Natural killer cell (primary cell): ENCODE data around the gene GPR141. TPM values are rescaled to one million over a fixed set of nuclear protein-coding genes. Genes with fewer than 3 reads are reported as not detected.
A peak's percentile ranks its signal among the peaks of the same experiment; 100 is the strongest.

ENCODE experiments used
- ATAC-seq, 3 donors: fragments of 150-1000 bp in 2 of 3; fragments of 200-7000 bp in 1 of 3; cut with Tn5 transposase; 1 replicate in 1 of 3; 2 replicates in 2 of 3; pipeline ENCODE4 v1.10.0; 2021; ENCODE audit warnings: mild to moderate bottlenecking in 2 of 3, moderate library complexity in 2 of 3
- DNase-seq, 2 donors: peaks; one replicate each; pipeline versions ENCODE4 v3.0.0 to v3.0.0-alpha.2; 2013 to 2021; ENCODE audit warnings: mixed read lengths in 1 of 2
- H3K27ac ChIP-seq: one replicate; pipeline ENCODE4 v1.5.1; 2013; ENCODE audit warnings: mild to moderate bottlenecking, low read length
- H3K27me3 ChIP-seq: one replicate; pipeline ENCODE4 v1.6.1; 2013; ENCODE audit warnings: low read length; ENCODE audit not compliant: control insufficient read depth, insufficient read depth
- H3K36me3 ChIP-seq: one replicate; pipeline ENCODE4 v1.6.1; 2013; ENCODE audit warnings: low read length; ENCODE audit not compliant: control insufficient read depth, insufficient read depth
- H3K4me1 ChIP-seq: one replicate; pipeline ENCODE4 v1.6.1; 2013; ENCODE audit warnings: low read length; ENCODE audit not compliant: control insufficient read depth, insufficient read depth
- H3K4me3 ChIP-seq: one replicate; pipeline ENCODE4 v1.5.1; 2013; ENCODE audit warnings: low read length
- H3K9me3 ChIP-seq: one replicate; pipeline ENCODE4 v1.6.1; 2013; ENCODE audit warnings: low read length; ENCODE audit not compliant: control insufficient read depth, insufficient read depth
- H3K27ac Mint-ChIP-seq, 2 donors: one replicate each; pipeline ENCODE4 v1.8.0; 2022; ENCODE audit warnings: mild to moderate bottlenecking in 2 of 2, mixed read lengths in 2 of 2, moderate library complexity in 1 of 2
- H3K27me3 Mint-ChIP-seq, 2 donors: one replicate each; pipeline ENCODE4 v1.8.0; 2022; ENCODE audit warnings: low read depth in 2 of 2, mixed read lengths in 2 of 2
- H3K36me3 Mint-ChIP-seq: one replicate; pipeline ENCODE4 v1.8.0; 2022; ENCODE audit warnings: mixed read lengths
- H3K4me1 Mint-ChIP-seq, 2 donors: one replicate each; pipeline ENCODE4 v1.8.0; 2022; ENCODE audit warnings: mixed read lengths in 2 of 2
- H3K4me3 Mint-ChIP-seq: one replicate; pipeline ENCODE4 v1.8.0; 2022; ENCODE audit warnings: mild to moderate bottlenecking, moderate library complexity, mixed read lengths
- H3K9me3 Mint-ChIP-seq, 2 donors: one replicate each; pipeline ENCODE4 v1.8.0; 2022; ENCODE audit warnings: mixed read lengths in 2 of 2
- CTCF ChIP-seq: fragments of 200-600 bp; IDR thresholded peaks from one replicate; pipeline ENCODE4 v1.8.0; 2022; ENCODE audit warnings: antibody characterized with exemption
- WGBS: methylation state at CpG from one replicate; pipeline ENCODE4 v1.1.7; 2013; ENCODE audit warnings: missing lambda C conversion rate; ENCODE audit not compliant: insufficient coverage; 5-methylcytosine and 5-hydroxymethylcytosine counted together
- intact Hi-C: fragments of 100-400 bp; cut with micrococcal nuclease; formaldehyde crosslinking; loops from one replicate; pipeline ENCODE4 v1.14.2; 2022
- total RNA-seq, 4 donors: library from RNA; stranded (reverse); fragments of 120-200 nt in 1 of 4; gene quantifications; one replicate each; pipeline versions ENCODE4 v1.2.3 to v1.2.4, GENCODE V29; 2013 to 2022

The GPR141 gene
- total RNA-seq, 3 donors from 2014 or later (not counting 1 experiment from before 2014, with no cell fraction given), result 30.2 to 68.1 (median 55.2) TPM

- no peak for TF ChIP-seq CTCF
- intact Hi-C loops, result no loop called here
- no peak overlapping the region for H3K27ac ChIP-seq
Observed at GRCh38 chr7:37705976-37706375, 22.4 kb downstream of the GPR141 start.

GRCh38 chr7:37706804-37707203 lies 23.2 kb downstream of the GPR141 start:
- H3K27me3 ChIP-seq, result no peaks in the 10 kb centered on the region
- 56% methylated on average over 3 of the region's 5 CpGs for WGBS
- no peaks in the 10 kb centered on the region for H3K36me3 ChIP-seq
- H3K9me3 ChIP-seq, result no peaks in the 10 kb centered on the region
- no peak for DNase-seq
- Mint-ChIP-seq H3K27ac (peak overlapping the region; percentile 9 to 16), H3K4me1 (peaks cover 69 to 73% of the 10 kb centered on the region in 2 donors), H3K36me3 (peaks cover 10% of the 10 kb centered on the region), H3K4me3 (no peak overlapping the region), H3K27me3 (no peaks in the 10 kb centered on the region), H3K9me3 (no peaks in the 10 kb centered on the region)
- no peak for TF ChIP-seq CTCF
- H3K4me1 ChIP-seq, result no peaks in the 10 kb centered on the region
- H3K4me3 ChIP-seq, result no peak overlapping the region
- no peak for ATAC-seq
- H3K27ac ChIP-seq, result no peak overlapping the region
- intact Hi-C loops, result no loop called here

More at GRCh38 chr7:37705976-37706375, 22.4 kb downstream of the GPR141 start:
- WGBS, result 93% methylated on average over 6 of the region's 6 CpGs
- H3K4me1 Mint-ChIP-seq, result peaks cover 64 to 68% of the 10 kb centered on the region in 2 donors
- Histone ChIP-seq H3K9me3 (no peaks in the 10 kb centered on the region), H3K27me3 (no peaks in the 10 kb centered on the region), H3K4me1 (no peaks in the 10 kb centered on the region), H3K4me3 (no peak overlapping the region), H3K36me3 (no peaks in the 10 kb centered on the region)
- no peak overlapping the region for H3K4me3 Mint-ChIP-seq
- ATAC-seq (no peak), DNase-seq (no peak)
- H3K36me3 Mint-ChIP-seq, result peaks cover 10% of the 10 kb centered on the region
- peak overlapping the region; percentile 67 to 74 for H3K27ac Mint-ChIP-seq
- no peaks in the 10 kb centered on the region for H3K27me3 Mint-ChIP-seq
- H3K9me3 Mint-ChIP-seq, result no peaks in the 10 kb centered on the region

- ATAC-seq, result peak in 1 of 3 donors; percentile 21
- no peak for DNase-seq
- Histone ChIP-seq H3K36me3 (no peaks in the 10 kb centered on the region), H3K4me3 (no peak overlapping the region), H3K9me3 (no peaks in the 10 kb centered on the region), H3K27ac (no peak overlapping the region), H3K27me3 (no peaks in the 10 kb centered on the region), H3K4me1 (no peaks in the 10 kb centered on the region)
- H3K27ac Mint-ChIP-seq, result peak overlapping the region; percentile 8 to 48
- no peaks in the 10 kb centered on the region for H3K9me3 Mint-ChIP-seq
- H3K27me3 Mint-ChIP-seq, result no peaks in the 10 kb centered on the region
- H3K36me3 Mint-ChIP-seq, result peaks cover 10% of the 10 kb centered on the region
- H3K4me1 Mint-ChIP-seq, result peaks cover 70 to 74% of the 10 kb centered on the region in 2 donors
- 78% methylated on average over 2 of the region's 4 CpGs for WGBS
- H3K4me3 Mint-ChIP-seq, result no peak overlapping the region
- intact Hi-C loops, result no loop called here
- TF ChIP-seq CTCF, result no peak
Observed at GRCh38 chr7:37707754-37708485, 24.4 kb downstream of the GPR141 start.
